VCaP (cell line): ENCODE results near the gene MACROD2.

ENCODE experiments used
- H3K27ac ChIP-seq: fragments of 450-650 bp; 2 replicates; pipeline ENCODE4 v1.5.1; 2017
- CTCF ChIP-seq: fragments of 450-650 bp; conservative IDR thresholded peaks from 2 replicates; pipeline ENCODE4 v1.5.1; 2017; ENCODE audit warnings: mild to moderate bottlenecking, moderate library complexity

MACROD2 gene

GRCh38 chr20:15991279-15991678, 1996.0 kb downstream of the MACROD2 start:
- no peak overlapping the region for H3K27ac ChIP-seq
- no peak for TF ChIP-seq CTCF

- no peak for TF ChIP-seq CTCF
- H3K27ac ChIP-seq = no peak overlapping the region
These were observed 1997.2 kb downstream of the MACROD2 start for GRCh38 chr20:15992564-15992963.

- no peak for TF ChIP-seq CTCF
- H3K27ac ChIP-seq = no peak overlapping the region
These were observed 2004.8 kb downstream of the MACROD2 start for GRCh38 chr20:16000112-16000511.

- no peak for TF ChIP-seq CTCF
- no peak overlapping the region for H3K27ac ChIP-seq
These were observed 2006.0 kb downstream of the MACROD2 start for GRCh38 chr20:16001286-16001685.

GRCh38 chr20:16003310-16003709, 2008.0 kb downstream of the MACROD2 start:
- no peak overlapping the region for H3K27ac ChIP-seq
- TF ChIP-seq CTCF = no peak

- H3K27ac ChIP-seq = no peak overlapping the region
- TF ChIP-seq CTCF = no peak
These were observed 2009.0 kb downstream of the MACROD2 start for GRCh38 chr20:16004108-16004854.

GRCh38 chr20:16005021-16005914, 2010.0 kb downstream of the MACROD2 start:
- no peak for TF ChIP-seq CTCF
- H3K27ac ChIP-seq = no peak overlapping the region
